Liver (tissue), 9 donors: ENCODE data around the gene TTC34. TPM values are rescaled to one million over a fixed set of nuclear protein-coding genes. Genes with fewer than 3 reads are reported as not detected.

Experiments
- DNase-seq: peaks from one replicate; pipeline ENCODE4 v3.0.0-alpha.2; 2017; ENCODE audit warnings: low spot score
- H3K27ac ChIP-seq, 2 donors: one replicate each; pipeline ENCODE4 v1.7.0; 2013; ENCODE audit warnings: inconsistent platforms in 2 of 2, low read length in 2 of 2, control low read depth in 1 of 2, low read depth in 1 of 2, mild to moderate bottlenecking in 1 of 2
- H3K27me3 ChIP-seq, 4 donors: one replicate each; pipeline versions ENCODE4 v1.6.1 to v1.7.0; 2013; ENCODE audit warnings: low read length in 3 of 4, inconsistent platforms in 1 of 4, mild to moderate bottlenecking in 1 of 4, moderate library complexity in 1 of 4; ENCODE audit not compliant: control insufficient read depth in 4 of 4, insufficient read depth in 4 of 4
- H3K36me3 ChIP-seq, 4 donors: one replicate each; pipeline versions ENCODE4 v1.6.1 to v1.7.0; 2013; ENCODE audit warnings: low read length in 3 of 4, mild to moderate bottlenecking in 3 of 4, low read depth in 1 of 4, moderate library complexity in 1 of 4; ENCODE audit not compliant: control insufficient read depth in 4 of 4, insufficient read depth in 3 of 4
- H3K4me1 ChIP-seq, 4 donors: one replicate each; pipeline versions ENCODE4 v1.6.1 to v1.7.0; 2013; ENCODE audit warnings: low read length in 3 of 4, mild to moderate bottlenecking in 3 of 4, moderate library complexity in 1 of 4; ENCODE audit not compliant: control insufficient read depth in 4 of 4, insufficient read depth in 4 of 4
- H3K4me3 ChIP-seq, 3 donors: one replicate each; pipeline versions ENCODE4 v1.6.1 to v1.7.0; 2013; ENCODE audit warnings: low read length in 3 of 3, control low read depth in 1 of 3, low read depth in 1 of 3, mild to moderate bottlenecking in 1 of 3
- H3K9ac ChIP-seq, 2 donors: one replicate each; pipeline ENCODE4 v1.7.0; 2013; ENCODE audit warnings: low read length in 2 of 2, mild to moderate bottlenecking in 2 of 2, moderate library complexity in 2 of 2, control low read depth in 1 of 2, low read depth in 1 of 2
- H3K9me3 ChIP-seq, 4 donors: one replicate each; pipeline versions ENCODE4 v1.6.1 to v1.7.0; 2013; ENCODE audit warnings: low read length in 3 of 4; ENCODE audit not compliant: control insufficient read depth in 4 of 4
- EGR1 ChIP-seq, 2 donors: IDR thresholded peaks; 2 replicates each; pipeline ENCODE4 v1.6.1; 2016 to 2018; ENCODE audit warnings: antibody characterized with exemption in 2 of 2, low read depth in 2 of 2
- FOXA1 ChIP-seq: IDR thresholded peaks from 2 replicates; pipeline ENCODE4 v1.6.1; 2016; ENCODE audit warnings: antibody characterized with exemption
- FOXA2 ChIP-seq: IDR thresholded peaks from 2 replicates; pipeline ENCODE4 v1.6.1; 2016; ENCODE audit warnings: antibody characterized with exemption
- GABPA ChIP-seq, 2 donors: IDR thresholded peaks in 1 of 2; conservative IDR thresholded peaks in 1 of 2; 2 replicates each; pipeline ENCODE4 v1.6.1; 2016; ENCODE audit warnings: antibody characterized with exemption in 2 of 2, mild to moderate bottlenecking in 1 of 2, moderate library complexity in 1 of 2
- HNF4A ChIP-seq, 2 donors: conservative IDR thresholded peaks; 2 replicates each; pipeline ENCODE4 v1.6.1; 2016; ENCODE audit warnings: antibody characterized with exemption in 2 of 2, mild to moderate bottlenecking in 2 of 2
- HNF4G ChIP-seq: IDR thresholded peaks from 2 replicates; pipeline ENCODE4 v1.6.1; 2016; ENCODE audit warnings: antibody characterized with exemption
- JUND ChIP-seq, 2 donors: IDR thresholded peaks; 2 replicates each; pipeline ENCODE4 v1.6.1; 2016; ENCODE audit warnings: antibody characterized with exemption in 2 of 2
- NR2F2 ChIP-seq: IDR thresholded peaks from 2 replicates; pipeline ENCODE4 v1.6.1; 2016; ENCODE audit warnings: antibody characterized with exemption
- RAD21 ChIP-seq, 2 donors: IDR thresholded peaks; 2 replicates each; pipeline ENCODE4 v1.6.1; 2016; ENCODE audit warnings: antibody characterized with exemption in 2 of 2, mild to moderate bottlenecking in 2 of 2
- RXRA ChIP-seq, 2 donors: IDR thresholded peaks; 2 replicates each; pipeline ENCODE4 v1.6.1; 2017 to 2018; ENCODE audit warnings: antibody characterized with exemption in 2 of 2, mild to moderate bottlenecking in 1 of 2
- SP1 ChIP-seq: IDR thresholded peaks from 2 replicates; pipeline ENCODE4 v1.6.1; 2018; ENCODE audit warnings: antibody characterized with exemption, mild to moderate bottlenecking
- TAF1 ChIP-seq: conservative IDR thresholded peaks from 2 replicates; pipeline ENCODE4 v1.6.1; 2016; ENCODE audit warnings: antibody characterized with exemption, mild to moderate bottlenecking
- YY1 ChIP-seq: IDR thresholded peaks from 2 replicates; pipeline ENCODE4 v1.6.1; 2016; ENCODE audit warnings: antibody characterized with exemption, mild to moderate bottlenecking
- WGBS: extraction: QIAGEN DNeasy Blood & Tissue Kit; methylation state at CpG from one replicate; pipeline ENCODE4 v1.1.7; 2013; 5-methylcytosine and 5-hydroxymethylcytosine counted together
- polyA plus RNA-seq, 2 donors: library from polyadenylated mRNA; stranded (reverse) in 1 of 2; unstranded in 1 of 2; fragments of 200-250 nt in 1 of 2; fragments of >200 nt in 1 of 2; fragmentation: Nextera tagmentation in 1 of 2; extraction: Ambion mirVana in 1 of 2; gene quantifications; one replicate each; pipeline versions ENCODE4 v1.2.1 to v1.2.3, GENCODE V29; 2013 to 2015
- total RNA-seq, 2 donors: library from RNA; depleted of rRNA; stranded (reverse); fragments of >200 nt; gene quantifications; one replicate each; pipeline ENCODE4 v1.2.3, GENCODE V29; 2014
- TF ChIP-seq, protein P1 (sequence below): IDR thresholded peaks from 2 replicates; pipeline ENCODE4 v1.6.1; 2016; ENCODE audit warnings: antibody characterized with exemption
- TF ChIP-seq, protein P2 (sequence below): IDR thresholded peaks from 2 replicates; pipeline ENCODE4 v1.6.1; 2016; ENCODE audit warnings: antibody characterized with exemption
- TF ChIP-seq, protein P3 (sequence below): IDR thresholded peaks from 2 replicates; pipeline ENCODE4 v1.6.1; 2016; ENCODE audit warnings: antibody characterized with exemption
- TF ChIP-seq, protein P4 (sequence below): fragments of 150-350 bp; IDR thresholded peaks from 2 replicates; pipeline ENCODE4 v1.5.1; 2017; ENCODE audit warnings: improper control_type of control experiment, low read depth, low read length; ENCODE audit not compliant: missing input control
- TF ChIP-seq, protein P5 (sequence below): IDR thresholded peaks from 2 replicates; pipeline ENCODE4 v1.6.1; 2016; ENCODE audit warnings: antibody characterized with exemption, mild to moderate bottlenecking
- donor health status: healthy.
- donor health status: healthy.
- donor health status: healthy.
- donor health status: healthy.
- donor health status: healthy.

TTC34 gene
- total and polyA plus RNA-seq, 4 donors: 0.01 to 0.25 (median 0.08) TPM; not detected in 1

DNA sequence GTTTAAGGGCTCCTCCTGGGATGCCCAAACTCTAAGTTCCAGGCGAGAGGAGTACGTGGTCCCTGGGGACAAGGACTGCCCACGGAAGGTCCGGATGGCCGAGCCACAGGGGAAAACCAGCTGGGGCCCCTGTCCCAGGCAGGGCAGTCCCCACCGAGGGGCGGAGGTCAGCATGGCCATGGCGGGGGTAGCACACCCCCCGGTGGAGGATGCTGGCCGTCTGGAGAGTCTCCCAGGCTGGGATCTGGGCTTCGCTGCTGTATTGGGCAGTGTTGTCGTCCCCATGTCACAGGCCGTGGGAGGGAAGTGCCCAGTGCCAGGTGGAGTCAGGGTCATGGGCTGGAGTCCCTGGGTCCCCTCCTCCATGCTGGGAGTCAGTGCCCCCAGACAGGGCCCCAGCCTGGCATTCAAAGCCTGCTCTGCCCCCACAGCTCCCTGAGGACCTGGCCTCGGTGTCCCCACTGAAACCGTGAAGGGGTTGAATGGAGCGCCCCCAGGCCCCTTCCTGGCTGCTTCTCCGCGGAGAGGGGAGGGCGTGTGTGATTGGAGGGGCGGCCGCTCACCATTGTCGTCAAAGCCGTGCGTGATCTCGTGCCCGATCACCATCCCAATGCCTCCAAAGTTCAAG is 208.1 kb downstream of the TTC34 start:
- H3K9me3 ChIP-seq: no peaks in the 10 kb centered on the region
- no peak overlapping the region for H3K27ac ChIP-seq
- H3K4me1 ChIP-seq: no peaks in the 10 kb centered on the region
- TF ChIP-seq, protein P1, sequence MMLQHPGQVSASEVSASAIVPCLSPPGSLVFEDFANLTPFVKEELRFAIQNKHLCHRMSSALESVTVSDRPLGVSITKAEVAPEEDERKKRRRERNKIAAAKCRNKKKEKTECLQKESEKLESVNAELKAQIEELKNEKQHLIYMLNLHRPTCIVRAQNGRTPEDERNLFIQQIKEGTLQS: no peak
- no peak for TF ChIP-seq TAF1
- no peak for TF ChIP-seq JUND (IDR thresholded peaks at IDR 0.05)
- H3K36me3 ChIP-seq: peaks cover 0 to 2% (median 0%) of the 10 kb centered on the region in 4 donors
- DNase-seq: no peak
- no peak overlapping the region for H3K4me3 ChIP-seq
- H3K9ac ChIP-seq: no peak overlapping the region
- H3K27me3 ChIP-seq: no peaks in the 10 kb centered on the region
- 74% methylated on average over 26 of the region's 26 CpGs for WGBS

DNA sequence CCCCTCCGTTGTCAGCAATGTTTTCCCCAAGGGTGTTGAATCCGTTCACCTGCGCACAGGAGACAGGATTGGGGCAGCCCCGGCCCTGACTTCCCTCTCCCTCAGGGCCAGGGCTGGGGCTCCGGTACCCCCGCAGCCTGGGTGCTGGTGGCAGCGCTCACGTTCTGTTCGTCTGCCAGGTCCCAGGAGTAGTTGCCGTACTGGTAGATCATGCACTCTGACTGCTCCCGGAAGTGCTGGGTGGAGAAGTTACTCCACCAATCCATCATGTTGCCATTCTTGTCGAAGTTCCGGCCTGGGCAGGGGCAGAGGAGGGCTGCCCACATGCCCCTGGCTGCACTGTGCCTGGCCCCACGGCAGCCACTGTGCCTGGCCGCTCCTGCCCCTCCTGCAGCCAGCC is 208.8 kb downstream of the TTC34 start:
- Histone ChIP-seq H3K9ac (no peak overlapping the region), H3K9me3 (no peaks in the 10 kb centered on the region), H3K4me1 (no peaks in the 10 kb centered on the region), H3K27ac (no peak overlapping the region), H3K36me3 (peaks cover 0 to 2% (median 0%) of the 10 kb centered on the region in 4 donors), H3K4me3 (no peak overlapping the region), H3K27me3 (no peaks in the 10 kb centered on the region)
- no peak for TF ChIP-seq HNF4A (conservative IDR thresholded peaks at IDR 0.05)
- TF ChIP-seq, protein P2, sequence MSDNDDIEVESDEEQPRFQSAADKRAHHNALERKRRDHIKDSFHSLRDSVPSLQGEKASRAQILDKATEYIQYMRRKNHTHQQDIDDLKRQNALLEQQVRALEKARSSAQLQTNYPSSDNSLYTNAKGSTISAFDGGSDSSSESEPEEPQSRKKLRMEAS: no peak
- DNase-seq: no peak
- 71% methylated on average over 15 of the region's 15 CpGs for WGBS

DNA sequence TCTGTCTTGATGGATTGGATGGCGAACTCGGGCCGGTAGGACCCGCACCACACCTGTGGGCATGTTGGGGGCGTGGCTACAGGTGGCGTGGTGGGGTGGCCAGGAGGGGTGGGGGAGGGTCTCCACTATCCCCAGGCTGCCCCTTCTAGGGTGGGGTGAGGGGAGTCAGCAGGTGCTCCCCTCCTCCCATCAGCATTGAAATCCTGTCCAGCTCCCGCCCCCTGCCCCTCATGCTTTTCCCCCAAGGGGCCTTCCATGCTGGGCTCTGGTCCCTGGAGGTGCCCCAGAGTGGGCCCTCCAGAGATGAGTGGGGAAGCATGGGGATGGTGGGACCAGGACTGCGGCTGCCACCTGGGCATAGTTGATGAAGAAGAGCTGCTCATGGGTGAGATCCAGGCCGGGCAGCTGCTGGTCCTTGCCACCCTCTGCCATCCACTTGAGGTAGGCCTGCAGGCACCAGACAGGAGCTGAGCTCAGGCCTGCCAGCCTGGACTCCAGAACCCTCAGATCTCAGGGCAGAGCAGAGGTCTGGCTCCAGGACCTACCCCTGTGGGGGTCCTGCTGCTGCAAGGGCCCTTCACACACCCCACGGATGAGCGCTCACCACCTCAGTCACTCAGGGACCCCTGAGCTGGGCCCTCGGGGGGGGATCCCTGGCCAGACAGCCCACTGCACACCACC is 209.8 kb downstream of the TTC34 start:
- WGBS: 93% methylated on average over 12 of the region's 12 CpGs
- Histone ChIP-seq H3K27me3 (no peaks in the 10 kb centered on the region), H3K4me1 (peaks cover 0 to 8% (median 3%) of the 10 kb centered on the region in 4 donors), H3K4me3 (no peak overlapping the region), H3K36me3 (peaks cover 0 to 2% (median 0%) of the 10 kb centered on the region in 4 donors), H3K9me3 (no peaks in the 10 kb centered on the region), H3K9ac (no peak overlapping the region), H3K27ac (no peak overlapping the region)
- TF ChIP-seq, protein P1: no peak
- no peak for TF ChIP-seq SP1
- no peak for TF ChIP-seq EGR1 (IDR thresholded peaks at IDR 0.05; ENCODE audit: low read depth in 2 of 2)
- TF ChIP-seq YY1: no peak
- TF ChIP-seq RXRA (IDR thresholded peaks at IDR 0.05): no peak
- TF ChIP-seq, protein P3, sequence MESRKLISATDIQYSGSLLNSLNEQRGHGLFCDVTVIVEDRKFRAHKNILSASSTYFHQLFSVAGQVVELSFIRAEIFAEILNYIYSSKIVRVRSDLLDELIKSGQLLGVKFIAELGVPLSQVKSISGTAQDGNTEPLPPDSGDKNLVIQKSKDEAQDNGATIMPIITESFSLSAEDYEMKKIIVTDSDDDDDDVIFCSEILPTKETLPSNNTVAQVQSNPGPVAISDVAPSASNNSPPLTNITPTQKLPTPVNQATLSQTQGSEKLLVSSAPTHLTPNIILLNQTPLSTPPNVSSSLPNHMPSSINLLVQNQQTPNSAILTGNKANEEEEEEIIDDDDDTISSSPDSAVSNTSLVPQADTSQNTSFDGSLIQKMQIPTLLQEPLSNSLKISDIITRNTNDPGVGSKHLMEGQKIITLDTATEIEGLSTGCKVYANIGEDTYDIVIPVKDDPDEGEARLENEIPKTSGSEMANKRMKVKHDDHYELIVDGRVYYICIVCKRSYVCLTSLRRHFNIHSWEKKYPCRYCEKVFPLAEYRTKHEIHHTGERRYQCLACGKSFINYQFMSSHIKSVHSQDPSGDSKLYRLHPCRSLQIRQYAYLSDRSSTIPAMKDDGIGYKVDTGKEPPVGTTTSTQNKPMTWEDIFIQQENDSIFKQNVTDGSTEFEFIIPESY: no peak
- TF ChIP-seq FOXA2: no peak
- TF ChIP-seq RAD21 (IDR thresholded peaks at IDR 0.05): no peak
- TF ChIP-seq, protein P2: no peak
- TF ChIP-seq HNF4G: no peak
- TF ChIP-seq FOXA1: no peak
- TF ChIP-seq TAF1: no peak
- no peak for TF ChIP-seq GABPA (IDR thresholded peaks at IDR 0.05 in 1 of 2, conservative IDR thresholded peaks at IDR 0.05 in 1 of 2)
- no peak for TF ChIP-seq JUND (IDR thresholded peaks at IDR 0.05)
- TF ChIP-seq, protein P4, sequence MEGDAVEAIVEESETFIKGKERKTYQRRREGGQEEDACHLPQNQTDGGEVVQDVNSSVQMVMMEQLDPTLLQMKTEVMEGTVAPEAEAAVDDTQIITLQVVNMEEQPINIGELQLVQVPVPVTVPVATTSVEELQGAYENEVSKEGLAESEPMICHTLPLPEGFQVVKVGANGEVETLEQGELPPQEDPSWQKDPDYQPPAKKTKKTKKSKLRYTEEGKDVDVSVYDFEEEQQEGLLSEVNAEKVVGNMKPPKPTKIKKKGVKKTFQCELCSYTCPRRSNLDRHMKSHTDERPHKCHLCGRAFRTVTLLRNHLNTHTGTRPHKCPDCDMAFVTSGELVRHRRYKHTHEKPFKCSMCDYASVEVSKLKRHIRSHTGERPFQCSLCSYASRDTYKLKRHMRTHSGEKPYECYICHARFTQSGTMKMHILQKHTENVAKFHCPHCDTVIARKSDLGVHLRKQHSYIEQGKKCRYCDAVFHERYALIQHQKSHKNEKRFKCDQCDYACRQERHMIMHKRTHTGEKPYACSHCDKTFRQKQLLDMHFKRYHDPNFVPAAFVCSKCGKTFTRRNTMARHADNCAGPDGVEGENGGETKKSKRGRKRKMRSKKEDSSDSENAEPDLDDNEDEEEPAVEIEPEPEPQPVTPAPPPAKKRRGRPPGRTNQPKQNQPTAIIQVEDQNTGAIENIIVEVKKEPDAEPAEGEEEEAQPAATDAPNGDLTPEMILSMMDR: no peak
- TF ChIP-seq NR2F2: no peak
- TF ChIP-seq, protein P5, sequence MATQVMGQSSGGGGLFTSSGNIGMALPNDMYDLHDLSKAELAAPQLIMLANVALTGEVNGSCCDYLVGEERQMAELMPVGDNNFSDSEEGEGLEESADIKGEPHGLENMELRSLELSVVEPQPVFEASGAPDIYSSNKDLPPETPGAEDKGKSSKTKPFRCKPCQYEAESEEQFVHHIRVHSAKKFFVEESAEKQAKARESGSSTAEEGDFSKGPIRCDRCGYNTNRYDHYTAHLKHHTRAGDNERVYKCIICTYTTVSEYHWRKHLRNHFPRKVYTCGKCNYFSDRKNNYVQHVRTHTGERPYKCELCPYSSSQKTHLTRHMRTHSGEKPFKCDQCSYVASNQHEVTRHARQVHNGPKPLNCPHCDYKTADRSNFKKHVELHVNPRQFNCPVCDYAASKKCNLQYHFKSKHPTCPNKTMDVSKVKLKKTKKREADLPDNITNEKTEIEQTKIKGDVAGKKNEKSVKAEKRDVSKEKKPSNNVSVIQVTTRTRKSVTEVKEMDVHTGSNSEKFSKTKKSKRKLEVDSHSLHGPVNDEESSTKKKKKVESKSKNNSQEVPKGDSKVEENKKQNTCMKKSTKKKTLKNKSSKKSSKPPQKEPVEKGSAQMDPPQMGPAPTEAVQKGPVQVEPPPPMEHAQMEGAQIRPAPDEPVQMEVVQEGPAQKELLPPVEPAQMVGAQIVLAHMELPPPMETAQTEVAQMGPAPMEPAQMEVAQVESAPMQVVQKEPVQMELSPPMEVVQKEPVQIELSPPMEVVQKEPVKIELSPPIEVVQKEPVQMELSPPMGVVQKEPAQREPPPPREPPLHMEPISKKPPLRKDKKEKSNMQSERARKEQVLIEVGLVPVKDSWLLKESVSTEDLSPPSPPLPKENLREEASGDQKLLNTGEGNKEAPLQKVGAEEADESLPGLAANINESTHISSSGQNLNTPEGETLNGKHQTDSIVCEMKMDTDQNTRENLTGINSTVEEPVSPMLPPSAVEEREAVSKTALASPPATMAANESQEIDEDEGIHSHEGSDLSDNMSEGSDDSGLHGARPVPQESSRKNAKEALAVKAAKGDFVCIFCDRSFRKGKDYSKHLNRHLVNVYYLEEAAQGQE: no peak
- DNase-seq: no peak
